ENCODE results near the gene PPFIBP1.
"Not testable (repeated sequence)": the region's sequence is repeated elsewhere in the genome, so short reads cannot be mapped to it uniquely, and the experiment has no call there.

The PPFIBP1 gene

GRCh38 chr12:27589419-27589818 lies 65.4 kb downstream of the PPFIBP1 start:
- TF ChIP-seq SPI1 (IDR thresholded peaks at IDR 0.05; ENCODE audit: borderline replicate concordance, low read depth) (no peak), POLR2AphosphoS5 (IDR thresholded peaks at IDR 0.05; ENCODE audit: low read depth) (no peak), GABPA (IDR thresholded peaks at IDR 0.05; ENCODE audit: low read depth) (no peak), CTCF (IDR thresholded peaks at IDR 0.05; ENCODE audit: insufficient read depth, low read length) (no peak), REST (IDR thresholded peaks at IDR 0.05; ENCODE audit: insufficient replicate concordance, low read depth) (no peak)
- H3K4me3 ChIP-seq (replicated peaks; ENCODE audit: insufficient read depth, low read length): no peak overlapping the region
- no peak overlapping the region for H3K27ac ChIP-seq (replicated peaks)
- DNase-seq (ENCODE audit: low read depth in 1 of 2, low spot score in 1 of 2): no peak
- no peaks in the 10 kb centered on the region for H3K27me3 ChIP-seq (ENCODE audit: insufficient read depth, poor library complexity, severe bottlenecking)

GRCh38 chr12:27591698-27592097 lies 67.7 kb downstream of the PPFIBP1 start:
- not testable (repeated sequence) for DNase-seq (ENCODE audit: low read depth in 1 of 2, low spot score in 1 of 2); H3K27ac ChIP-seq (replicated peaks); H3K4me3 ChIP-seq (replicated peaks; ENCODE audit: insufficient read depth, low read length)

GRCh38 chr12:27592548-27592947 lies 68.5 kb downstream of the PPFIBP1 start:
- no peaks in the 10 kb centered on the region for H3K27me3 ChIP-seq (ENCODE audit: insufficient read depth, poor library complexity, severe bottlenecking)
- no peak overlapping the region for H3K4me3 ChIP-seq (replicated peaks; ENCODE audit: insufficient read depth, low read length)
- TF ChIP-seq CTCF (IDR thresholded peaks at IDR 0.05; ENCODE audit: insufficient read depth, low read length) (no peak), GABPA (IDR thresholded peaks at IDR 0.05; ENCODE audit: low read depth) (no peak), SPI1 (IDR thresholded peaks at IDR 0.05; ENCODE audit: borderline replicate concordance, low read depth) (no peak), REST (IDR thresholded peaks at IDR 0.05; ENCODE audit: insufficient replicate concordance, low read depth) (no peak), POLR2AphosphoS5 (IDR thresholded peaks at IDR 0.05; ENCODE audit: low read depth) (no peak)
- no peak overlapping the region for H3K27ac ChIP-seq (replicated peaks)
- DNase-seq (ENCODE audit: low read depth in 1 of 2, low spot score in 1 of 2): no peak

More at GRCh38 chr12:27591698-27592097, 67.7 kb downstream of the PPFIBP1 start:
- not testable (repeated sequence) for H3K27me3 ChIP-seq (ENCODE audit: insufficient read depth, poor library complexity, severe bottlenecking)

- Histone ChIP-seq H3K27ac (replicated peaks) (no peak overlapping the region), H3K4me3 (replicated peaks; ENCODE audit: insufficient read depth, low read length) (no peak overlapping the region), H3K27me3 (ENCODE audit: insufficient read depth, poor library complexity, severe bottlenecking) (no peaks in the 10 kb centered on the region)
- DNase-seq (ENCODE audit: low read depth in 1 of 2, low spot score in 1 of 2): no peak
- TF ChIP-seq REST (IDR thresholded peaks at IDR 0.05; ENCODE audit: insufficient replicate concordance, low read depth) (no peak), POLR2AphosphoS5 (IDR thresholded peaks at IDR 0.05; ENCODE audit: low read depth) (no peak), SPI1 (IDR thresholded peaks at IDR 0.05; ENCODE audit: borderline replicate concordance, low read depth) (no peak), GABPA (IDR thresholded peaks at IDR 0.05; ENCODE audit: low read depth) (no peak)
Observed at GRCh38 chr12:27593266-27593665, 69.3 kb downstream of the PPFIBP1 start.
